Neural progenitor cell (in vitro differentiated cells): ENCODE results near the gene AMBRA1.

Experiments
- EZH2phosphoT487 ChIP-seq: fragments of 200-600 bp; sonication (generic); IDR thresholded peaks from 2 replicates; pipeline ENCODE4 v1.6.1; 2017; ENCODE audit warnings: antibody characterized with exemption
- TF ChIP-seq, protein P1 (sequence below): fragments of 200-600 bp; sonication (generic); IDR thresholded peaks from 2 replicates; pipeline ENCODE4 v1.5.1; 2017; ENCODE audit warnings: antibody characterized with exemption, mild to moderate bottlenecking

DNA sequence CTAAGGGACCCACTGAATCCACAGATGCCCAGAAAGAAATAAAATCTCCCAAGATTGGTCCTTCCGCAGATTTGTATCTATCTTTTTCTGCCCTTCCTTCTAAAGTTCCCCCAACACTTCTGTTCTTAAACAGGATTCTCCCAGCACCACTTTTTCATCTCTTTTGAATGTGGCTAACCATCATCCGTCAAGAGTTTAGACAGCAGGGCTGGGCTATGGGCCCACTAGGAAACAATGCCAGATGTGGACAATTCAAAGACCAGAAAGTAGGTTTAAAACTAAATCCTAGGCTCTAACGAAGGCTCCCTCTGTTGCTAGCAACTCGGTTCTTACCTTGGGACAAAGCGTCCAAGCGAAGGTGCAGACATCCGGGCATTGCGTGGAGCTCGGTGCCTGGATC is 100.0 kb downstream of the AMBRA1 start:
- no peak for TF ChIP-seq EZH2phosphoT487
- TF ChIP-seq, protein P1, sequence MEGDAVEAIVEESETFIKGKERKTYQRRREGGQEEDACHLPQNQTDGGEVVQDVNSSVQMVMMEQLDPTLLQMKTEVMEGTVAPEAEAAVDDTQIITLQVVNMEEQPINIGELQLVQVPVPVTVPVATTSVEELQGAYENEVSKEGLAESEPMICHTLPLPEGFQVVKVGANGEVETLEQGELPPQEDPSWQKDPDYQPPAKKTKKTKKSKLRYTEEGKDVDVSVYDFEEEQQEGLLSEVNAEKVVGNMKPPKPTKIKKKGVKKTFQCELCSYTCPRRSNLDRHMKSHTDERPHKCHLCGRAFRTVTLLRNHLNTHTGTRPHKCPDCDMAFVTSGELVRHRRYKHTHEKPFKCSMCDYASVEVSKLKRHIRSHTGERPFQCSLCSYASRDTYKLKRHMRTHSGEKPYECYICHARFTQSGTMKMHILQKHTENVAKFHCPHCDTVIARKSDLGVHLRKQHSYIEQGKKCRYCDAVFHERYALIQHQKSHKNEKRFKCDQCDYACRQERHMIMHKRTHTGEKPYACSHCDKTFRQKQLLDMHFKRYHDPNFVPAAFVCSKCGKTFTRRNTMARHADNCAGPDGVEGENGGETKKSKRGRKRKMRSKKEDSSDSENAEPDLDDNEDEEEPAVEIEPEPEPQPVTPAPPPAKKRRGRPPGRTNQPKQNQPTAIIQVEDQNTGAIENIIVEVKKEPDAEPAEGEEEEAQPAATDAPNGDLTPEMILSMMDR, result no peak
